ENCODE results near the gene PSMB9.

DNA sequence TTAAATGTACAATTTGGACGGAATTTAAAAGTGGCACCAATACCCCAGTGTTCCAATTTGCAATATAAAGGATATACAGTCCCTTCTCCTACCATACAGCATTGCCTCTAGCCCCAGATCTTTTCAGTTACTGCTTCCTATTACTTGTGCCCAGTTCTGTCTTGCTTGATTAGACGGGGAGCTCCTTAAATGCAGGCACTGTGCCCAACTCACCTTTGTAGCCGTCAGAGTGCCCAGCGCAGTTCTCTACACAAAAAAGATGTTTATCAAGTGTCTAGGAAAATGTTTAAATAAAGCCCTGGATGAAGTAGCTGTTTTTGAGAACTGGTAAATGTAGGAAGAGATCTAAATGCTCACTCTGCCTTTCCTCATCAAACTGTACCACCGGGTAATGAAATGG, 23.1 kb upstream of the PSMB9 start:
- TF ChIP-seq, protein P1, sequence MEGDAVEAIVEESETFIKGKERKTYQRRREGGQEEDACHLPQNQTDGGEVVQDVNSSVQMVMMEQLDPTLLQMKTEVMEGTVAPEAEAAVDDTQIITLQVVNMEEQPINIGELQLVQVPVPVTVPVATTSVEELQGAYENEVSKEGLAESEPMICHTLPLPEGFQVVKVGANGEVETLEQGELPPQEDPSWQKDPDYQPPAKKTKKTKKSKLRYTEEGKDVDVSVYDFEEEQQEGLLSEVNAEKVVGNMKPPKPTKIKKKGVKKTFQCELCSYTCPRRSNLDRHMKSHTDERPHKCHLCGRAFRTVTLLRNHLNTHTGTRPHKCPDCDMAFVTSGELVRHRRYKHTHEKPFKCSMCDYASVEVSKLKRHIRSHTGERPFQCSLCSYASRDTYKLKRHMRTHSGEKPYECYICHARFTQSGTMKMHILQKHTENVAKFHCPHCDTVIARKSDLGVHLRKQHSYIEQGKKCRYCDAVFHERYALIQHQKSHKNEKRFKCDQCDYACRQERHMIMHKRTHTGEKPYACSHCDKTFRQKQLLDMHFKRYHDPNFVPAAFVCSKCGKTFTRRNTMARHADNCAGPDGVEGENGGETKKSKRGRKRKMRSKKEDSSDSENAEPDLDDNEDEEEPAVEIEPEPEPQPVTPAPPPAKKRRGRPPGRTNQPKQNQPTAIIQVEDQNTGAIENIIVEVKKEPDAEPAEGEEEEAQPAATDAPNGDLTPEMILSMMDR (IDR thresholded peaks at IDR 0.05): no peak
- no peak for TF ChIP-seq POLR2A (IDR thresholded peaks at IDR 0.05)
